Right lobe of liver (tissue), 4 donors: Measurements from ENCODE around the gene KCNMA1.

ENCODE experiments used
- POLR2A ChIP-seq: fragments of 450-650 bp; IDR thresholded peaks from one replicate; pipeline ENCODE4 v1.6.1; 2017; ENCODE audit warnings: antibody characterized with exemption, mild to moderate bottlenecking
- TF ChIP-seq, protein P1 (sequence below), 4 donors: fragments of 200-600 bp in 3 of 4; fragments of 450-650 bp in 1 of 4; IDR thresholded peaks; one replicate each; pipeline versions ENCODE4 v1.5.1 to v1.8.0; 2016 to 2022; ENCODE audit warnings: antibody characterized with exemption in 4 of 4, mild to moderate bottlenecking in 2 of 4
- donor health status: DM: no; HTN: no; CAD: no.
- donor health status: DM: no; HTN: no; CAD: no.
- donor health status: DM: no; HTN: yes; CAD: no.

DNA sequence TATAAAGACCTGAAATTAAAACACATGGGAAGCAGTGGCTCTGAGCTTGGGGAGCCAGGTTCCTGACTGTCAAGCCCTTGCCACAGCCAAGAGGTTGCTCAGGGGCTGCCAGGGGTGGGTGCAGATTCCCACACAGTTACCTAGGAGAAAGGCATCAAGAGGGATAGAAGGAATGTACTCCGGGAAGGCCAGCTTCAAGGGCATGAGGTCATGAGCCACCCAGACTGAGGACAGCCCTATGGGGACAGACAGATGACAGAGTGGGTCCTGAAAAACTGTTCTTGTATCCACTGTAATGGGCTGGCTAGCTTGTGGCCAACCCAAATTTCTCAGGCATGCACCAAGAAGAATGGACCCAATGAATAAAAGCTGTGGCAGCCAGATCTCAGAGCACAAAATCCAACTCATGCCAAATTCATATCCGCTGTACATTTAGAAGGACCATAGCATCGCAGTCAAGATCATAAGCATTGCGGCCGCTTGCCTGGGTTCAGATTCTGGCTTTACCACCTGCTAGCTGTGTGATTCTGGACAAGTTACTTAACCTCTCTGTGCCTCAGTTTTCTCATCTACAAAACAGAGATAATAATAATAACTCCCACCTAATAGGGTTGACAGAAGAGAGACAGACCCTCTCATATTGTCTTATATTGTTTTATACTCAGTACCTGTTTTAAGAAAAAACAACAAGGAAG is 44.9 kb upstream of the KCNMA1 start:
- no peak for TF ChIP-seq POLR2A
- TF ChIP-seq, protein P1, sequence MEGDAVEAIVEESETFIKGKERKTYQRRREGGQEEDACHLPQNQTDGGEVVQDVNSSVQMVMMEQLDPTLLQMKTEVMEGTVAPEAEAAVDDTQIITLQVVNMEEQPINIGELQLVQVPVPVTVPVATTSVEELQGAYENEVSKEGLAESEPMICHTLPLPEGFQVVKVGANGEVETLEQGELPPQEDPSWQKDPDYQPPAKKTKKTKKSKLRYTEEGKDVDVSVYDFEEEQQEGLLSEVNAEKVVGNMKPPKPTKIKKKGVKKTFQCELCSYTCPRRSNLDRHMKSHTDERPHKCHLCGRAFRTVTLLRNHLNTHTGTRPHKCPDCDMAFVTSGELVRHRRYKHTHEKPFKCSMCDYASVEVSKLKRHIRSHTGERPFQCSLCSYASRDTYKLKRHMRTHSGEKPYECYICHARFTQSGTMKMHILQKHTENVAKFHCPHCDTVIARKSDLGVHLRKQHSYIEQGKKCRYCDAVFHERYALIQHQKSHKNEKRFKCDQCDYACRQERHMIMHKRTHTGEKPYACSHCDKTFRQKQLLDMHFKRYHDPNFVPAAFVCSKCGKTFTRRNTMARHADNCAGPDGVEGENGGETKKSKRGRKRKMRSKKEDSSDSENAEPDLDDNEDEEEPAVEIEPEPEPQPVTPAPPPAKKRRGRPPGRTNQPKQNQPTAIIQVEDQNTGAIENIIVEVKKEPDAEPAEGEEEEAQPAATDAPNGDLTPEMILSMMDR (IDR thresholded peaks at IDR 0.05), result no peak
